Heart left ventricle (tissue), 13 donors: Measurements from ENCODE around the gene PCNT.

Source experiments
- CTCF ChIP-seq, 12 donors: fragments of 200-600 bp; sonication (generic) in 4 of 12; IDR thresholded peaks; one replicate each; pipeline versions ENCODE4 v1.5.0 to v1.8.0; 2018 to 2022; ENCODE audit warnings: antibody characterized with exemption in 12 of 12, mild to moderate bottlenecking in 5 of 12
- POLR2A ChIP-seq, 2 donors: fragments of 450-650 bp; IDR thresholded peaks; one replicate each; pipeline ENCODE4 v1.6.1; 2017; ENCODE audit warnings: antibody characterized with exemption in 2 of 2, mild to moderate bottlenecking in 2 of 2, moderate library complexity in 2 of 2
- donor health status: ischemic (EF 13 %, LVEDD 7.1; RV severe dilation, severe dysfunction).
- donor health status: DM: no; HTN: yes; CAD: no.
- donor health status: DM: no; HTN: no; CAD: no.
- donor health status: ischemic (EF 25% LVEDD 6.9; RV normal size, moderate dysfunction).
- donor health status: ischemic (EF 25% LVEDD 5.7; RV mildly dilated, moderate dysfunction).
- donor health status: ischemic (EF 35%, LVEDD 5.7; RV mildly dilated, moderate dysfunction).
- donor health status: nonischemic (EF 11% LVEDD 7.7; RV severe dilation, severe dysfunction).
- donor health status: DM: yes; HTN: yes; CAD: no.
- donor health status: PGD.
- donor health status: ischemic (EF 29% LVEDD 5.4; RV normal size, mild dysfunction).
- donor health status: nonischemic (EF 23%, LVEDD 6.1; RV moderate dilation, normal function).

- no peak for TF ChIP-seq CTCF (IDR thresholded peaks at IDR 0.05)
- no peak for TF ChIP-seq POLR2A (IDR thresholded peaks at IDR 0.05)
Measured at GRCh38 chr21:46284733-46285132, 39.2 kb upstream of the PCNT start.
